Keratinocyte (primary cell): Measurements from ENCODE around the gene MAVS. TPM values are rescaled to one million over a fixed set of nuclear protein-coding genes. Genes with fewer than 3 reads are reported as not detected.

ENCODE experiments used
- DNase-seq: peaks from one replicate; pipeline ENCODE4 v3.0.0-alpha.2; 2011; ENCODE audit warnings: low read depth, missing footprints, low spot score
- FAIRE-seq: peaks from 2 replicates; lab custom pipeline; 2011; peaks lifted over from hg19 to GRCh38; lab: Jason Lieb, UNC
- H2AFZ ChIP-seq: 2 replicates; pipeline ENCODE4 v1.6.0; 2012; ENCODE audit warnings: low read length, control low read depth, inconsistent platforms; ENCODE audit not compliant: control insufficient read depth
- H3K27ac ChIP-seq: 2 replicates; pipeline ENCODE4 v1.5.1; 2011; ENCODE audit warnings: low read length; ENCODE audit not compliant: control insufficient read depth, insufficient read depth
- H3K27me3 ChIP-seq: 3 replicates; pipeline ENCODE4 v1.6.0; 2011; ENCODE audit warnings: low read length; ENCODE audit not compliant: control insufficient read depth, insufficient read depth; ENCODE audit errors: extremely low read depth
- H3K36me3 ChIP-seq, 2 experiments: 2 replicates in 1 of 2; 3 replicates in 1 of 2; pipeline ENCODE4 v1.5.1; 2011; ENCODE audit warnings: low read length in 2 of 2, mild to moderate bottlenecking in 1 of 2; ENCODE audit not compliant: control insufficient read depth in 2 of 2, insufficient read depth in 2 of 2; ENCODE audit errors: extremely low read depth in 1 of 2
- H3K4me1 ChIP-seq: 3 replicates; pipeline ENCODE4 v1.5.1; 2011; ENCODE audit warnings: low read length; ENCODE audit not compliant: control insufficient read depth, insufficient read depth; ENCODE audit errors: extremely low read depth
- H3K4me2 ChIP-seq: 3 replicates; pipeline ENCODE4 v1.6.0; 2011; ENCODE audit warnings: low read depth, low read length; ENCODE audit not compliant: control insufficient read depth, insufficient read depth; ENCODE audit errors: extremely low read depth
- H3K4me3 ChIP-seq, 3 experiments: fragments of 200-600 bp in 1 of 3; sonication (generic) in 1 of 3; 2 replicates in 2 of 3; 3 replicates in 1 of 3; pipeline ENCODE4 v1.5.1; 2011 to 2016; ENCODE audit warnings: low read length in 3 of 3, mild to moderate bottlenecking in 3 of 3, control low read depth in 2 of 3, inconsistent platforms in 1 of 3, low read depth in 1 of 3, mixed read lengths in 1 of 3, mixed run types in 1 of 3, moderate library complexity in 1 of 3; ENCODE audit not compliant: control insufficient read depth in 2 of 3, insufficient read depth in 2 of 3; ENCODE audit errors: extremely low read depth in 1 of 3
- H3K79me2 ChIP-seq: 2 replicates; pipeline ENCODE4 v1.6.0; 2012; ENCODE audit warnings: low read length; ENCODE audit not compliant: control insufficient read depth, insufficient read depth
- H3K9ac ChIP-seq: 3 replicates; pipeline ENCODE4 v1.6.0; 2011; ENCODE audit warnings: low read length; ENCODE audit not compliant: control insufficient read depth, insufficient read depth; ENCODE audit errors: extremely low read depth
- H3K9me1 ChIP-seq: 3 replicates; pipeline ENCODE4 v1.6.0; 2011; ENCODE audit warnings: low read length; ENCODE audit not compliant: control insufficient read depth, insufficient read depth; ENCODE audit errors: extremely low read depth
- H3K9me3 ChIP-seq: 2 replicates; pipeline ENCODE4 v1.5.1; 2012; ENCODE audit warnings: low read depth, low read length; ENCODE audit not compliant: control insufficient read depth
- H4K20me1 ChIP-seq: 3 replicates; pipeline ENCODE4 v1.6.0; 2011; ENCODE audit warnings: low read length; ENCODE audit not compliant: control insufficient read depth, insufficient read depth; ENCODE audit errors: extremely low read depth
- EZH2 ChIP-seq: IDR thresholded peaks from one replicate; pipeline ENCODE4 v1.6.1; 2012; ENCODE audit warnings: inconsistent platforms, mild to moderate bottlenecking, low read length, moderate library complexity
- dilution Hi-C: fragments of 300-500 bp; cut with MboI; formaldehyde crosslinking; loops from one replicate; pipeline ENCODE4 v1.7.0; 2020; ENCODE audit warnings: low sequenced_read_pairs; ENCODE audit not compliant: extremely low pct_ligation_motif_present
- polyA plus RNA-seq, 5 experiments: library from polyadenylated mRNA; depleted of rRNA in 3 of 5; stranded (reverse) in 3 of 5; stranded (forward) in 1 of 5; unstranded in 1 of 5; fragments of >200 nt; gene quantifications; 1 replicate in 1 of 5; 2 replicates in 3 of 5; 3 replicates in 1 of 5; pipeline versions ENCODE4 v1.2.1 to v1.2.3, GENCODE V29; 2011 to 2012; ENCODE audit warnings: missing spikeins in 2 of 5, low read depth in 1 of 5, low replicate concordance in 1 of 5
- TF ChIP-seq, protein P1 (sequence below), 3 experiments: IDR thresholded peaks in 1 of 3; conservative IDR thresholded peaks in 1 of 3; optimal IDR thresholded peaks in 1 of 3; 2 replicates in 2 of 3; 3 replicates in 1 of 3; pipeline versions ENCODE3 to v1.5.1; 2011; ENCODE audit warnings: low read length in 3 of 3, mild to moderate bottlenecking in 3 of 3, moderate library complexity in 2 of 3, control low read depth in 1 of 3, inconsistent platforms in 1 of 3; ENCODE audit not compliant: insufficient read depth in 2 of 3; ENCODE audit errors: extremely low read depth in 1 of 3

MAVS gene
- polyA plus RNA-seq, 1 donor (not counting 4 experiments of a cell fraction or from before 2014, with no cell fraction given) = 15.1 TPM

DNA sequence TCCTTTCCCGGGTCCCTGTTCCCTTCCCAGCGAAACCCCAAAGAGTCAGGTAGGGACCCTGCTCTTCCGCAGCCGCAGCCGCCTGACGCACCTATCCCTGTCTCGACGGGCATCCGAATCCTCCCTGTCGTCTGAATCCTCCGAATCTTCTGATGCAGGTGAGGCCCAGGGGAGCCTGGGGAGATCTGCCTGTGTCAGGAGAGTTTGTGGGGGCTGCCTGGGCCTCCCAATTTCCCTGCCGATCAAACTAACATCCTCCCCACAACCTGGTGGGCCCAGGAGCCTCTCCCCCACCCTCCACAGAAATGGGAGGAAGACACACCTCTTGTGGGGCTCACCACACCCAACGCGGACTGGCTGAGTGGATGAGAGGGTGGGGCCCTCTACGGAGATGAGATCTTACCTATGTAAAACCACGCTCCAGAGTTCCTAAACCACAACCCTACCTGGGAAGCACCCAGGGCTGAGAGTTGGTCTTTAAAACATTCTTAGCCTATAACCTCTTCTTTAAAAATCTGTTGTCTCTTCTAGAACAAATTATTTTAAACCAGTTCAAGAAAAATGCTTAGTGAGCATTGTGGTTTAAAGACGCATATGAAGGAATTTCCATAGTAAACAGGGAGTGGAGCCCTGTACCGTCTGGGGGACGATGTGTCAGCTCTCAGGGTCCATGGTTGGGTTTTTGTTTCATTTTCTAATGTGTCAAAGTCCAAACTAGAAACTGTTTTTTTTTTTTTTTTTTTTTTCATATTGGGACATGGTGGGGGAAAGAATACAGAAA, 48.9 kb upstream of the MAVS start:
- H3K36me3 ChIP-seq = peaks cover 24 to 46% of the 10 kb centered on the region in 2 experiments
- peaks cover 51% of the 10 kb centered on the region for H3K4me1 ChIP-seq
- peak; percentile 86 for FAIRE-seq
- DNase-seq = no peak
- no peaks in the 10 kb centered on the region for H3K27me3 ChIP-seq
- H4K20me1 ChIP-seq = no peaks in the 10 kb centered on the region
- peak overlapping the region; percentile 74 to 90 (median 86) for H3K4me3 ChIP-seq
- H3K79me2 ChIP-seq = peaks cover 32% of the 10 kb centered on the region
- dilution Hi-C loops = no loop called here
- peak overlapping the region; percentile 97 for H3K4me2 ChIP-seq
- H3K27ac ChIP-seq = peak overlapping the region; percentile 84
- no peaks in the 10 kb centered on the region for H3K9me1 ChIP-seq
- H3K9ac ChIP-seq = peak overlapping the region; percentile 88
- H2AFZ ChIP-seq = no peak overlapping the region
- H3K9me3 ChIP-seq = no peaks in the 10 kb centered on the region
- TF ChIP-seq EZH2 = no peak
- TF ChIP-seq, protein P1, sequence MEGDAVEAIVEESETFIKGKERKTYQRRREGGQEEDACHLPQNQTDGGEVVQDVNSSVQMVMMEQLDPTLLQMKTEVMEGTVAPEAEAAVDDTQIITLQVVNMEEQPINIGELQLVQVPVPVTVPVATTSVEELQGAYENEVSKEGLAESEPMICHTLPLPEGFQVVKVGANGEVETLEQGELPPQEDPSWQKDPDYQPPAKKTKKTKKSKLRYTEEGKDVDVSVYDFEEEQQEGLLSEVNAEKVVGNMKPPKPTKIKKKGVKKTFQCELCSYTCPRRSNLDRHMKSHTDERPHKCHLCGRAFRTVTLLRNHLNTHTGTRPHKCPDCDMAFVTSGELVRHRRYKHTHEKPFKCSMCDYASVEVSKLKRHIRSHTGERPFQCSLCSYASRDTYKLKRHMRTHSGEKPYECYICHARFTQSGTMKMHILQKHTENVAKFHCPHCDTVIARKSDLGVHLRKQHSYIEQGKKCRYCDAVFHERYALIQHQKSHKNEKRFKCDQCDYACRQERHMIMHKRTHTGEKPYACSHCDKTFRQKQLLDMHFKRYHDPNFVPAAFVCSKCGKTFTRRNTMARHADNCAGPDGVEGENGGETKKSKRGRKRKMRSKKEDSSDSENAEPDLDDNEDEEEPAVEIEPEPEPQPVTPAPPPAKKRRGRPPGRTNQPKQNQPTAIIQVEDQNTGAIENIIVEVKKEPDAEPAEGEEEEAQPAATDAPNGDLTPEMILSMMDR (optimal IDR thresholded peaks at IDR 0.05 in 1 of 3, IDR thresholded peaks at IDR 0.05 in 1 of 3, conservative IDR thresholded peaks at IDR 0.05 in 1 of 3; ENCODE audit: extremely low read depth in 1 of 3, insufficient read depth in 2 of 3, low read length in 3 of 3) = no peak

GRCh38 chr20:3798373-3798768, 48.3 kb upstream of the MAVS start:
- Histone ChIP-seq H3K9me1 (no peaks in the 10 kb centered on the region), H4K20me1 (no peaks in the 10 kb centered on the region), H3K4me1 (peaks cover 56% of the 10 kb centered on the region), H3K9ac (peak overlapping the region; percentile 88), H3K27me3 (no peaks in the 10 kb centered on the region), H2AFZ (no peak overlapping the region), H3K4me2 (peak overlapping the region; percentile 97), H3K27ac (peak overlapping the region; percentile 84), H3K9me3 (no peaks in the 10 kb centered on the region), H3K79me2 (peaks cover 32% of the 10 kb centered on the region), H3K4me3 (peak overlapping the region in 2 of 3 experiments; percentile 86 to 90), H3K36me3 (peaks cover 30 to 52% of the 10 kb centered on the region in 2 experiments)
- dilution Hi-C loops = no loop called here
- FAIRE-seq (no peak), DNase-seq (no peak)
- TF ChIP-seq, protein P1 (optimal IDR thresholded peaks at IDR 0.05 in 1 of 3, IDR thresholded peaks at IDR 0.05 in 1 of 3, conservative IDR thresholded peaks at IDR 0.05 in 1 of 3; ENCODE audit: extremely low read depth in 1 of 3, insufficient read depth in 2 of 3, low read length in 3 of 3) = no peak
- no peak for TF ChIP-seq EZH2
